ENCODE results near the gene ZBTB44. TPM values are rescaled to one million over a fixed set of nuclear protein-coding genes. Genes with fewer than 3 reads are reported as not detected.
"Not testable (repeated sequence)": the region's sequence is repeated elsewhere in the genome, so short reads cannot be mapped to it uniquely, and the experiment has no call there.

The ZBTB44 gene
- total and polyA plus RNA-seq, 7 experiments from 2014 or later, result 5.9 to 83.4 (median 48.2) TPM

DNA sequence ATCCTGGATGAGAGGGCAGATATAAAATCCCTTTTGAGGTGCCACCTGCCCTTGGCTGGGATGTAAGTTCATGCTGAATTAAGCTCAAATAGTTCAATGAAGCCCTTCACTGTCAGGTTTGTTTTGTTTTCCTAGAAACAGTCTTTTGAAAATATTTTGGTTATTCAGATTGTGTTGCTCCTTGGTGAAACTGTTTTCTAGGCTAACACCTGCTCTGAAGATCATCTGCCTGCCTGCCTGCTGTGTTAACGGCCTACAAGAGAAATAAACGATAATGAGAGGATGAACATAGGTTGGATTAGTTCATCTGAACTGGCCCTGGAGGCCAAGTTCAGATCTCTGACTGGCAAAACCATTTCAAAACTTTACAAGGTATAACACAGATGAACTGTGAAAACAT is 67.4 kb downstream of the ZBTB44 start:
- H3K9me3 ChIP-seq (ENCODE audit: control insufficient read depth in 2 of 3, low read length in 3 of 3), result no peaks in the 10 kb centered on the region
- peaks cover 0 to 4% of the 10 kb centered on the region in 2 donors for H3K4me1 ChIP-seq (ENCODE audit: control insufficient read depth in 2 of 2, insufficient read depth in 2 of 2, low read length in 2 of 2)
- peaks cover 0 to 7% (median 0%) of the 10 kb centered on the region in 3 experiments for H3K36me3 ChIP-seq (ENCODE audit: control insufficient read depth in 2 of 3, insufficient read depth in 3 of 3, low read length in 3 of 3)
- ChIA-PET POLR2A (no interaction called here), CTCF (no interaction called here)
- intact Hi-C loops (cut with micrococcal nuclease), result no loop called here
- no peak overlapping the region for H3K27ac ChIP-seq (ENCODE audit: low read depth, low read length)
- DNase-seq (no peak), ATAC-seq (no peak)
- peaks cover 25 to 85% (median 64%) of the 10 kb centered on the region in 7 donors for H3K4me1 Mint-ChIP-seq
- H3K4me3 ChIP-seq (ENCODE audit: low read length), result no peak overlapping the region
- H3K27me3 Mint-ChIP-seq, result no peaks in the 10 kb centered on the region
- no peak overlapping the region for H3K4me3 Mint-ChIP-seq
- peak overlapping the region in 5 of 9 donors; percentile 15 to 59 (median 43) for H3K27ac Mint-ChIP-seq
- peaks cover 0 to 16% (median 10%) of the 10 kb centered on the region in 11 donors for H3K9me3 Mint-ChIP-seq
- peaks cover 6 to 34% (median 23%) of the 10 kb centered on the region in 5 donors for H3K36me3 Mint-ChIP-seq
- no peaks in the 10 kb centered on the region for H3K27me3 ChIP-seq (ENCODE audit: control insufficient read depth in 2 of 2, insufficient read depth in 2 of 2, low read length in 2 of 2)

DNA sequence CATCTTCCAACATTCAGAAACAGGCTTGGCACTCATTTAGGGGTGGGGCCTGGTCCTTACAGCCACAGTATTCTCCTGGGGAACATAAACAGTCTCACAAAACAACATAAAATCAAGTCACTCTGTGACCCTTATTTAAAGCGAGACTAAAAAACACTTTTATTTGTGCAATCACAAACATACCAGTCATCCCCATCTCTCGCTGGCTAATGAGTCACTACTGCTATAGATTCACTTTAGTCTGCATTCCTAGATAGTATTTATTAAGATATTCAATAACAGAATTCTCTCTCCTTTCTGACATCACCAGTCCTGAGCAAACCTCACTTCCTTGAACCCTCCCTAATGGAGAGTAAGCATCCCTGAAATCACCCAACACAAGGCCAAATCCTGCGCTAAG is 68.0 kb downstream of the ZBTB44 start:
- Histone ChIP-seq H3K27ac (ENCODE audit: low read depth, low read length) (no peak overlapping the region), H3K4me3 (ENCODE audit: low read length) (no peak overlapping the region), H3K9me3 (ENCODE audit: control insufficient read depth in 2 of 3, low read length in 3 of 3) (no peaks in the 10 kb centered on the region), H3K36me3 (ENCODE audit: control insufficient read depth in 2 of 3, insufficient read depth in 3 of 3, low read length in 3 of 3) (peaks cover 0 to 7% (median 0%) of the 10 kb centered on the region in 3 experiments), H3K4me1 (ENCODE audit: control insufficient read depth in 2 of 2, insufficient read depth in 2 of 2, low read length in 2 of 2) (peaks cover 0 to 4% of the 10 kb centered on the region in 2 donors), H3K27me3 (ENCODE audit: control insufficient read depth in 2 of 2, insufficient read depth in 2 of 2, low read length in 2 of 2) (no peaks in the 10 kb centered on the region)
- DNase-seq, result no peak
- Mint-ChIP-seq H3K27me3 (no peaks in the 10 kb centered on the region), H3K4me3 (no peak overlapping the region), H3K36me3 (peaks cover under 1 to 32% (median 17%) of the 10 kb centered on the region in 5 donors), H3K27ac (peak overlapping the region in 6 of 9 donors; percentile 4 to 59 (median 38)), H3K4me1 (peaks cover 27 to 80% (median 62%) of the 10 kb centered on the region in 7 donors), H3K9me3 (peaks cover 0 to 10% (median 5%) of the 10 kb centered on the region in 11 donors)
- intact Hi-C loops (cut with micrococcal nuclease), result no loop called here
- POLR2A ChIA-PET, result no interaction called here
- ATAC-seq, result no peak
- CTCF ChIA-PET, result no interaction called here

DNA sequence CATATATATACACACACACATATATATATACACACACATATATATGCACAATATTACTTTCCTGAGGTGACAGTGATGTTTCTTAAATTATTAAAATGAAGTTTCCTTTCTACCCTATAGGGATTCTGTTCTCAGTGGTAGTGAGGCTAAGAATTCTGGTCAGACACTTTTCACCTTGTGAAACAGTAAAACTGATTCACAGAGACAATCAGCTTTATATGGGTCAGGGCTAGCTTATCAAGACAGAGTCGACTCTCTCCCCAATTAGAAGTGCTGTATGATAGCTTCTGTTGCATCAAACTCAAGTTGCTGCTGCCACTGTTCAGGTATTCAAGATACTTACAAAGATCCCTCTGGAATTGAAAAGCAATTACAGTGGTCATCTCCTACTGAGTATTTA is 68.4 kb downstream of the ZBTB44 start:
- peaks cover 0 to 7% (median 2%) of the 10 kb centered on the region in 11 donors for H3K9me3 Mint-ChIP-seq
- intact Hi-C loops (cut with micrococcal nuclease), result no loop called here
- DNase-seq (no peak), ATAC-seq (no peak)
- peak overlapping the region in 3 of 9 donors; percentile 6 to 59 (median 48) for H3K27ac Mint-ChIP-seq
- no peak overlapping the region for H3K4me3 Mint-ChIP-seq
- ChIA-PET POLR2A (no interaction called here), CTCF (no interaction called here)
- Histone ChIP-seq H3K4me1 (ENCODE audit: control insufficient read depth in 2 of 2, insufficient read depth in 2 of 2, low read length in 2 of 2) (peaks cover 0 to 4% of the 10 kb centered on the region in 2 donors), H3K9me3 (ENCODE audit: control insufficient read depth in 2 of 3, low read length in 3 of 3) (no peaks in the 10 kb centered on the region), H3K4me3 (ENCODE audit: low read length) (no peak overlapping the region), H3K27ac (ENCODE audit: low read depth, low read length) (no peak overlapping the region), H3K27me3 (ENCODE audit: control insufficient read depth in 2 of 2, insufficient read depth in 2 of 2, low read length in 2 of 2) (no peaks in the 10 kb centered on the region), H3K36me3 (ENCODE audit: control insufficient read depth in 2 of 3, insufficient read depth in 3 of 3, low read length in 3 of 3) (peaks cover 0 to 7% (median 0%) of the 10 kb centered on the region in 3 experiments)
- H3K4me1 Mint-ChIP-seq, result peaks cover 27 to 79% (median 60%) of the 10 kb centered on the region in 7 donors
- H3K36me3 Mint-ChIP-seq, result peaks cover 0 to 30% (median 15%) of the 10 kb centered on the region in 5 donors
- no peaks in the 10 kb centered on the region for H3K27me3 Mint-ChIP-seq

DNA sequence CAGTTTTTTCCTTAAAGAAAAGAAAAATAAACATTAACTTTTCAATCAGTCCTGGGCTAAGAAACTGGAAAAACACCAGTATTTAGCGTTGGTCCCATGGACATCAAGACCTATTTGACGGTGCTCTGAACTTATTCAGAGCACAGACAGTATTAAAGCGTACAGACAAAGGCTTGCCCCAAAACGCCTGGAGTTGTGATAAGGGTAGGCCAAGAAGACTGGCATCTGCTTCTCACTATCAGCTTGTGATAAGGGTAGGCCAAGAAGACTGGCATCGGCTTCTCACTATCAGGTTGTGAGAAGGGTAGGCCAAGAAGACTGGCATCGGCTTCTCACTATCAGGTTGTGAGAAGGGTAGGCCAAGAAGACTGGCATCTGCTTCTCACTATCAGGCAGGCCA is 69.3 kb downstream of the ZBTB44 start:
- H3K9me3 Mint-ChIP-seq; H3K27me3 ChIP-seq (ENCODE audit: control insufficient read depth in 2 of 2, insufficient read depth in 2 of 2, low read length in 2 of 2); H3K27ac ChIP-seq (ENCODE audit: low read depth, low read length); H3K27me3 Mint-ChIP-seq; H3K9me3 ChIP-seq (ENCODE audit: control insufficient read depth in 2 of 3, low read length in 3 of 3); DNase-seq; H3K4me1 ChIP-seq (ENCODE audit: control insufficient read depth in 2 of 2, insufficient read depth in 2 of 2, low read length in 2 of 2); POLR2A ChIA-PET; H3K4me3 ChIP-seq (ENCODE audit: low read length); H3K36me3 ChIP-seq (ENCODE audit: control insufficient read depth in 2 of 3, insufficient read depth in 3 of 3, low read length in 3 of 3); ATAC-seq; CTCF ChIA-PET: not testable (repeated sequence)
- Mint-ChIP-seq H3K4me1 (peaks cover 23 to 70% (median 57%) of the 10 kb centered on the region in 7 donors), H3K4me3 (peak overlapping the region in 1 of 10 donors; percentile 4), H3K27ac (peak overlapping the region in 2 of 9 donors; percentile 11 to 32), H3K36me3 (peaks cover 0 to 22% (median 6%) of the 10 kb centered on the region in 5 donors)
- intact Hi-C loops (cut with micrococcal nuclease), result loop anchor here in 1 of 2 donors (2.0 kb wide), 1 partner anchor 69 kb away; the partner anchor contains the start of gene ZBTB44

DNA sequence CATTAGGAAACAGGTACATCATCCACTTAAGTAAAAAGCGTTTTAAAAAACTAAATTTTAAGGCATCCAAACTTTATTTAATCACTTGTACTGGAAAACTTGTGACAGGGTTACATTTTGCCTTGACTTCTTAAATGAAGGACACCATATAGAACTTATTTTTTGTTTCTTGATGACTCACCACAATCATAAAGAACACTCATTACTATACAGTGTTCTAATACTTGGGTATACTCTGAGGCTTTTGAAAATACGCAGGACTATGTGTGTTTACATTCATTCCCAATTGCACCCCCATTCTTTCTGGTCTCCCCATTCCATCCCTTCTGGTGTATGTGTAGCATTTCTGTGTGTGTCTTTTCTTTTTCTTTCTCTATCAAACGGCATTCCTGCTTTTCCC is 69.9 kb downstream of the ZBTB44 start:
- Mint-ChIP-seq H3K4me1 (peaks cover 22 to 68% (median 57%) of the 10 kb centered on the region in 7 donors), H3K27me3 (no peaks in the 10 kb centered on the region), H3K36me3 (peaks cover 0 to 22% (median 6%) of the 10 kb centered on the region in 5 donors), H3K9me3 (no peaks in the 10 kb centered on the region), H3K27ac (peak overlapping the region in 4 of 9 donors; percentile 11 to 78 (median 27)), H3K4me3 (peak overlapping the region in 2 of 10 donors; percentile 4 to 44)
- no peaks in the 10 kb centered on the region for H3K36me3 ChIP-seq (ENCODE audit: control insufficient read depth in 2 of 3, insufficient read depth in 3 of 3, low read length in 3 of 3)
- no peak overlapping the region for H3K27ac ChIP-seq (ENCODE audit: low read depth, low read length)
- H3K9me3 ChIP-seq (ENCODE audit: control insufficient read depth in 2 of 3, low read length in 3 of 3), result no peaks in the 10 kb centered on the region
- POLR2A ChIA-PET, result no interaction called here
- DNase-seq (no peak), ATAC-seq (no peak)
- CTCF ChIA-PET, result no interaction called here
- intact Hi-C loops (cut with micrococcal nuclease), result loop anchor here (2.0 to 5.0 kb wide), 2 partner anchors 70 to 72 kb away; partner anchors contain the start of gene ZBTB44 (in 1 of the 2)
- H3K27me3 ChIP-seq (ENCODE audit: control insufficient read depth in 2 of 2, insufficient read depth in 2 of 2, low read length in 2 of 2), result no peaks in the 10 kb centered on the region
- H3K4me1 ChIP-seq (ENCODE audit: control insufficient read depth in 2 of 2, insufficient read depth in 2 of 2, low read length in 2 of 2), result peaks cover 0 to 4% of the 10 kb centered on the region in 2 donors
- no peak overlapping the region for H3K4me3 ChIP-seq (ENCODE audit: low read length)

DNA sequence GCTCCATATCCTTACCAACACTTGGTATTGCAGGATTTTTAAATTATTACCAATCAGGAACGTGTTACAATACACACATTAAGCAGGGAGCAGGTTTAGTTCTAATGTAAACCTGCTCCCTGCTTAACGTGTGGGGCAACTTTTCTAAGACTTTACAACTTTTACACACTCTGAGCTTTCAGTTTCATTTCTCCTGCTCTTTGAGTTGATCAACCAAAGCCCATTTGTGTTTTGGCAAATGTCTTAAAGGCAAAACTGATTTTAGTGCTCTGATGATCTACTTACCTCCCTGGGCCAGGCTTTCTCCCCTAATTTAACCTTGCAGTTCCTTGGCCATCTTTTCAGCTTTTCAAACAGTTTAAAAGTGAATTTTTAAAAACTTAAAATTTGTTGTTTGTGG is 70.9 kb downstream of the ZBTB44 start:
- intact Hi-C loops (cut with micrococcal nuclease), result loop anchor here (1.0 to 5.0 kb wide), 3 partner anchors 71 to 241 kb away; partner anchors contain the start of gene ZBTB44 (in 1 of the 2)
- Mint-ChIP-seq H3K36me3 (peaks cover 9 to 27% (median 11%) of the 10 kb centered on the region in 5 donors), H3K4me3 (peak overlapping the region in 2 of 10 donors; percentile 21 to 30), H3K27ac (peak overlapping the region in 4 of 9 donors; percentile 32 to 84 (median 68)), H3K27me3 (no peaks in the 10 kb centered on the region), H3K4me1 (peaks cover 18 to 58% (median 49%) of the 10 kb centered on the region in 7 donors), H3K9me3 (no peaks in the 10 kb centered on the region)
- Histone ChIP-seq H3K27ac (ENCODE audit: low read depth, low read length) (no peak overlapping the region), H3K4me1 (ENCODE audit: control insufficient read depth in 2 of 2, insufficient read depth in 2 of 2, low read length in 2 of 2) (peaks cover 0 to 4% of the 10 kb centered on the region in 2 donors), H3K27me3 (ENCODE audit: control insufficient read depth in 2 of 2, insufficient read depth in 2 of 2, low read length in 2 of 2) (no peaks in the 10 kb centered on the region), H3K36me3 (ENCODE audit: control insufficient read depth in 2 of 3, insufficient read depth in 3 of 3, low read length in 3 of 3) (peaks cover 0 to 9% (median 0%) of the 10 kb centered on the region in 3 experiments), H3K9me3 (ENCODE audit: control insufficient read depth in 2 of 3, low read length in 3 of 3) (no peaks in the 10 kb centered on the region), H3K4me3 (ENCODE audit: low read length) (no peak overlapping the region)
- DNase-seq (peak in 1 of 9 donors; percentile 3), ATAC-seq (no peak)
- CTCF ChIA-PET, result no interaction called here
- POLR2A ChIA-PET, result no interaction called here

DNA sequence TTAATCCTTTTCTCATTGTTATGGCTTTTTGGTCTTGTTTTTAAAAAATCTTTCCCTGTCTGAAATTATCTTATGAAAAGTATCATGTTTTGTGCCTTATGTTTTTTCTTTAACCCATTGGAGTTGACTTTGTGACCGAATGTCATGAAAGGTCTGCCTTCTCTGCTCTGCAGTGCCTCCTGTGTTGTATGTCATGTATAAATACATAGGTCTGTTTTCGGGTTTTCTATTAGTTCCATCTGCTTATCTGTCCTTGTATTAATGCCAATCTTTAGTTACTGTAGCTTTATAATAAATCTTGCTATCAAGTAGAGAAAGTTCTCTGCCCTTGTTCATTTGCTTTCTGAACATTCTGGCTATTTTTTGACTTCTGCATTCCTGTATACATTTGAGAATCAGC is 73.0 kb downstream of the ZBTB44 start:
- peaks cover 0 to 23% (median 0%) of the 10 kb centered on the region in 3 experiments for H3K36me3 ChIP-seq (ENCODE audit: control insufficient read depth in 2 of 3, insufficient read depth in 3 of 3, low read length in 3 of 3)
- Mint-ChIP-seq H3K4me1 (peaks cover 9 to 43% (median 38%) of the 10 kb centered on the region in 7 donors), H3K36me3 (peaks cover 10 to 41% (median 14%) of the 10 kb centered on the region in 5 donors), H3K27me3 (no peaks in the 10 kb centered on the region), H3K4me3 (no peak overlapping the region), H3K27ac (peak overlapping the region in 2 of 9 donors; percentile 22 to 74), H3K9me3 (no peaks in the 10 kb centered on the region)
- H3K4me3 ChIP-seq (ENCODE audit: low read length), result no peak overlapping the region
- ChIA-PET CTCF (no interaction called here), POLR2A (no interaction called here)
- no peaks in the 10 kb centered on the region for H3K4me1 ChIP-seq (ENCODE audit: control insufficient read depth in 2 of 2, insufficient read depth in 2 of 2, low read length in 2 of 2)
- H3K27me3 ChIP-seq (ENCODE audit: control insufficient read depth in 2 of 2, insufficient read depth in 2 of 2, low read length in 2 of 2), result no peaks in the 10 kb centered on the region
- H3K9me3 ChIP-seq (ENCODE audit: control insufficient read depth in 2 of 3, low read length in 3 of 3), result no peaks in the 10 kb centered on the region
- no peak for DNase-seq
- no peak overlapping the region for H3K27ac ChIP-seq (ENCODE audit: low read depth, low read length)
- intact Hi-C loops (cut with micrococcal nuclease), result loop anchor here in 1 of 2 donors (5.0 kb wide), 1 partner anchor 76 kb away; no protein-coding TSS in a partner anchor
- ATAC-seq, result no peak
